H9 (cell line): ENCODE measurements around the gene RSPRY1. TPM values are rescaled to one million over a fixed set of nuclear protein-coding genes. Genes with fewer than 3 reads are reported as not detected.

Source experiments
- DNase-seq: peaks from one replicate; pipeline ENCODE4 v3.0.0-alpha.2; 2017
- H2AFZ ChIP-seq: one replicate; pipeline ENCODE4 v1.6.1; 2013; ENCODE audit warnings: mild to moderate bottlenecking, low read length, control low read depth, moderate library complexity
- H2AK5ac ChIP-seq: 2 replicates; pipeline ENCODE4 v1.6.1; 2013; ENCODE audit warnings: low read length, control low read depth, mixed read lengths; ENCODE audit not compliant: insufficient read length
- H2BK120ac ChIP-seq: one replicate; pipeline ENCODE4 v1.6.1; 2013; ENCODE audit warnings: low read depth, mild to moderate bottlenecking, low read length, control low read depth, inconsistent platforms; ENCODE audit not compliant: poor library complexity, severe bottlenecking
- H2BK12ac ChIP-seq: 2 replicates; pipeline ENCODE4 v1.6.1; 2013; ENCODE audit warnings: low read length, control low read depth, mixed read lengths, low read depth; ENCODE audit not compliant: insufficient read length
- H2BK15ac ChIP-seq: 2 replicates; pipeline ENCODE4 v1.6.1; 2013; ENCODE audit warnings: low read depth, low read length, control low read depth
- H2BK20ac ChIP-seq: one replicate; pipeline ENCODE4 v1.6.1; 2013; ENCODE audit warnings: low read depth, mild to moderate bottlenecking, low read length, control low read depth, inconsistent platforms; ENCODE audit not compliant: poor library complexity, severe bottlenecking
- H2BK5ac ChIP-seq: 2 replicates; pipeline ENCODE4 v1.6.1; 2013; ENCODE audit warnings: low read length, control low read depth, mixed read lengths; ENCODE audit not compliant: insufficient read length
- H3K14ac ChIP-seq: 2 replicates; pipeline ENCODE4 v1.6.1; 2013; ENCODE audit warnings: low read length, control low read depth; ENCODE audit not compliant: insufficient read depth
- H3K18ac ChIP-seq: 2 replicates; pipeline ENCODE4 v1.6.1; 2013; ENCODE audit warnings: low read depth, mild to moderate bottlenecking, mixed read lengths, low read length, control low read depth; ENCODE audit not compliant: insufficient read length
- H3K23ac ChIP-seq: 2 replicates; pipeline ENCODE4 v1.6.1; 2013; ENCODE audit warnings: low read length, control low read depth, mixed read lengths, low read depth; ENCODE audit not compliant: insufficient read length
- H3K23me2 ChIP-seq: 2 replicates; pipeline ENCODE4 v1.6.1; 2013; ENCODE audit warnings: low read depth, mild to moderate bottlenecking, mixed read lengths, low read length, control low read depth; ENCODE audit not compliant: insufficient read length, poor library complexity, severe bottlenecking
- H3K27ac ChIP-seq: 2 replicates; pipeline ENCODE4 v1.5.1; 2013; ENCODE audit warnings: low read length, control low read depth, mixed read lengths, low read depth; ENCODE audit not compliant: insufficient read length
- H3K27me3 ChIP-seq: 2 replicates; pipeline ENCODE4 v1.6.1; 2013; ENCODE audit warnings: low read length, control low read depth, inconsistent platforms; ENCODE audit not compliant: insufficient read depth
- H3K4ac ChIP-seq: 2 replicates; pipeline ENCODE4 v1.6.1; 2013; ENCODE audit warnings: low read depth, mild to moderate bottlenecking, control low read depth, inconsistent platforms, low read length, moderate library complexity
- H3K4me1 ChIP-seq: 2 replicates; pipeline ENCODE4 v1.6.1; 2013; ENCODE audit warnings: low read length, control low read depth, inconsistent platforms; ENCODE audit not compliant: insufficient read depth
- H3K4me2 ChIP-seq: 2 replicates; pipeline ENCODE4 v1.6.1; 2013; ENCODE audit warnings: low read length, control low read depth, mixed read lengths; ENCODE audit not compliant: insufficient read length, insufficient read depth
- H3K56ac ChIP-seq: 2 replicates; pipeline ENCODE4 v1.6.1; 2013; ENCODE audit warnings: low read depth, mild to moderate bottlenecking, mixed read lengths, low read length, control low read depth; ENCODE audit not compliant: insufficient read length
- H3K79me1 ChIP-seq: 2 replicates; pipeline ENCODE4 v1.6.1; 2013; ENCODE audit warnings: low read depth, mild to moderate bottlenecking, moderate library complexity, low read length, control low read depth, inconsistent platforms; ENCODE audit not compliant: insufficient read depth, poor library complexity, severe bottlenecking
- H3K79me2 ChIP-seq: 2 replicates; pipeline ENCODE4 v1.6.1; 2013; ENCODE audit warnings: low read length, control low read depth, inconsistent platforms; ENCODE audit not compliant: insufficient read depth
- H3K9ac ChIP-seq: 2 replicates; pipeline ENCODE4 v1.6.1; 2013; ENCODE audit warnings: low read length, control low read depth, mixed read lengths; ENCODE audit not compliant: insufficient read length; ENCODE audit errors: extremely low read depth
- H3K9me3 ChIP-seq: one replicate; pipeline ENCODE4 v1.6.1; 2013; ENCODE audit warnings: low read depth, low read length, inconsistent platforms; ENCODE audit not compliant: control insufficient read depth
- H3T11ph ChIP-seq: one replicate; pipeline ENCODE4 v1.6.1; 2013; ENCODE audit warnings: mild to moderate bottlenecking, low read length, control low read depth, inconsistent platforms
- H4K20me1 ChIP-seq: one replicate; pipeline ENCODE4 v1.6.1; 2013; ENCODE audit not compliant: control insufficient read depth, insufficient read length, insufficient read depth
- H4K5ac ChIP-seq: 2 replicates; pipeline ENCODE4 v1.6.1; 2013; ENCODE audit warnings: low read depth, mild to moderate bottlenecking, mixed read lengths, low read length, control low read depth; ENCODE audit not compliant: insufficient read length
- H4K8ac ChIP-seq: replicated peaks from 2 replicates; pipeline ENCODE4 v1.6.1; 2013; ENCODE audit warnings: low read length, control low read depth, mixed read lengths, low read depth; ENCODE audit not compliant: insufficient read length
- H4K91ac ChIP-seq: 2 replicates; pipeline ENCODE4 v1.6.1; 2013; ENCODE audit warnings: low read depth, mild to moderate bottlenecking, moderate library complexity, mixed read lengths, low read length, control low read depth; ENCODE audit not compliant: insufficient read length
- H3K27ac Mint-ChIP-seq, 3 experiments: 2 replicates in 2 of 3; 3 replicates in 1 of 3; pipeline ENCODE4 v1.8.0; 2020 to 2021; ENCODE audit warnings: mixed read lengths in 3 of 3, mild to moderate bottlenecking in 1 of 3, moderate library complexity in 1 of 3
- H3K27me3 Mint-ChIP-seq: 2 replicates; pipeline ENCODE4 v1.8.0; 2021; ENCODE audit warnings: low read depth, mild to moderate bottlenecking, moderate library complexity, mixed read lengths
- H3K36me3 Mint-ChIP-seq, 3 experiments: 2 replicates in 2 of 3; 3 replicates in 1 of 3; pipeline ENCODE4 v1.8.0; 2020 to 2021; ENCODE audit warnings: low read depth in 3 of 3, mixed read lengths in 3 of 3; ENCODE audit not compliant: insufficient read depth in 1 of 3
- H3K4me1 Mint-ChIP-seq, 2 experiments: 2 replicates each; pipeline ENCODE4 v1.8.0; 2020; ENCODE audit warnings: mixed read lengths in 2 of 2
- H3K4me3 Mint-ChIP-seq, 2 experiments: 2 replicates in 1 of 2; 3 replicates in 1 of 2; pipeline ENCODE4 v1.8.0; 2020 to 2021; ENCODE audit warnings: mild to moderate bottlenecking in 2 of 2, mixed read lengths in 2 of 2, moderate library complexity in 1 of 2
- H3K9me3 Mint-ChIP-seq, 2 experiments: 2 replicates in 1 of 2; 3 replicates in 1 of 2; pipeline ENCODE4 v1.8.0; 2020; ENCODE audit warnings: mild to moderate bottlenecking in 2 of 2, mixed read lengths in 2 of 2, moderate library complexity in 1 of 2
- WGBS: extraction: QIAGEN DNeasy Blood & Tissue Kit; methylation state at CpG from one replicate; pipeline ENCODE4 v1.1.7; 2013; ENCODE audit warnings: missing lambda C conversion rate, low lambda C conversion rate, mixed read lengths; ENCODE audit not compliant: insufficient read length; ENCODE audit errors: extremely low coverage; 5-methylcytosine and 5-hydroxymethylcytosine counted together
- total RNA-seq: library from RNA; stranded (reverse); gene quantifications from 2 replicates; pipeline ENCODE4 v1.2.1, GENCODE V29; 2021
- TF ChIP-seq, protein P1 (sequence below): fragments of 200-600 bp; sonication (generic); conservative IDR thresholded peaks from 3 replicates; pipeline ENCODE4 v1.8.0; 2021; ENCODE audit warnings: antibody characterized with exemption, mild to moderate bottlenecking

The RSPRY1 gene
- total RNA-seq, 1 experiment from 2014 or later, result 36.1 TPM

DNA sequence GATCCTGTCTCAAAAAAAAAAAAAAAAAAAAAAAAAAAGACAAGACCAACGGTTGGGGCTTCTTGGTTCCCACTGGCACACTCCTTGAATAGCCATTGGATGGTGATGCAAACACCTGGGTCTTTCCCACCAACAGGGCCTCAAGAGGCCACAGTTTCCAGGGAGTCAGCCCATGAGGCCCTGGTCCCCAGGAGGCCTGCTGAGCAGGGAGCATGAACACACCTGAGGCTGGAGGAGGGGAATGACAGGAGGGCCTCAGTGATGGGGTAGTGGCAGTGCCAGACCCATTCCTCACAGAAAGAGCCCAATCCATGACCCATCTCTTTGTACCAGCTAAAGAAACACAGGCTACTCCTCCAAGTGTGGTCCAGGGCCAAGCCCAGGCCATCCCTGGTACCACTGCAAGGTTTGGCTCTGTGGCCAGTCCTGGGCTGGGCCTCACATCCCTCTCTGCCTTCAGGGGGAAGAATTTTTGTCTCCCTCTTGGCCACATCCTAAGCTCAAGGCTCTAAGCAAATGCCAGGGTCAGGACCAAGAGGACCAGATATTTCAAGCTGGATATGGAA is 72.9 kb downstream of the RSPRY1 start:
- Histone ChIP-seq H2AK5ac (no peak overlapping the region), H2BK12ac (no peak overlapping the region), H3K9ac (no peak overlapping the region), H3K23me2 (no peaks in the 10 kb centered on the region), H3K27ac (no peak overlapping the region), H2BK20ac (no peak overlapping the region), H2BK15ac (no peak overlapping the region), H3K4ac (no peak overlapping the region), H4K5ac (no peak overlapping the region), H3K14ac (no peak overlapping the region), H3K79me1 (no peaks in the 10 kb centered on the region), H4K91ac (no peak overlapping the region), H4K20me1 (no peaks in the 10 kb centered on the region), H3K79me2 (no peaks in the 10 kb centered on the region), H3K27me3 (no peaks in the 10 kb centered on the region), H3K4me1 (peaks cover 3% of the 10 kb centered on the region), H4K8ac (no peak overlapping the region), H3K9me3 (no peaks in the 10 kb centered on the region), H2AFZ (no peak overlapping the region), H2BK120ac (no peak overlapping the region), H3K23ac (no peak overlapping the region), H3K56ac (no peak overlapping the region), H3T11ph (no peak overlapping the region), H3K18ac (peak overlapping the region; percentile 25), H2BK5ac (no peak overlapping the region), H3K4me2 (no peak overlapping the region)
- Mint-ChIP-seq H3K4me1 (peaks cover 15 to 16% of the 10 kb centered on the region in 2 experiments), H3K36me3 (no peaks in the 10 kb centered on the region; a peak in 3 of 7 replicates), H3K27me3 (no peaks in the 10 kb centered on the region; the same call in 1 of the 2 replicates), H3K9me3 (no peaks in the 10 kb centered on the region; a peak in 1 of 5 replicates), H3K27ac (no peak overlapping the region), H3K4me3 (no peak overlapping the region)
- DNase-seq, result no peak
- WGBS, result no CpG with 5 or more reads among the region's 1 CpG
- TF ChIP-seq, protein P1, sequence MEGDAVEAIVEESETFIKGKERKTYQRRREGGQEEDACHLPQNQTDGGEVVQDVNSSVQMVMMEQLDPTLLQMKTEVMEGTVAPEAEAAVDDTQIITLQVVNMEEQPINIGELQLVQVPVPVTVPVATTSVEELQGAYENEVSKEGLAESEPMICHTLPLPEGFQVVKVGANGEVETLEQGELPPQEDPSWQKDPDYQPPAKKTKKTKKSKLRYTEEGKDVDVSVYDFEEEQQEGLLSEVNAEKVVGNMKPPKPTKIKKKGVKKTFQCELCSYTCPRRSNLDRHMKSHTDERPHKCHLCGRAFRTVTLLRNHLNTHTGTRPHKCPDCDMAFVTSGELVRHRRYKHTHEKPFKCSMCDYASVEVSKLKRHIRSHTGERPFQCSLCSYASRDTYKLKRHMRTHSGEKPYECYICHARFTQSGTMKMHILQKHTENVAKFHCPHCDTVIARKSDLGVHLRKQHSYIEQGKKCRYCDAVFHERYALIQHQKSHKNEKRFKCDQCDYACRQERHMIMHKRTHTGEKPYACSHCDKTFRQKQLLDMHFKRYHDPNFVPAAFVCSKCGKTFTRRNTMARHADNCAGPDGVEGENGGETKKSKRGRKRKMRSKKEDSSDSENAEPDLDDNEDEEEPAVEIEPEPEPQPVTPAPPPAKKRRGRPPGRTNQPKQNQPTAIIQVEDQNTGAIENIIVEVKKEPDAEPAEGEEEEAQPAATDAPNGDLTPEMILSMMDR, result no peak
